ENCODE data around the gene KCTD15.

DNA sequence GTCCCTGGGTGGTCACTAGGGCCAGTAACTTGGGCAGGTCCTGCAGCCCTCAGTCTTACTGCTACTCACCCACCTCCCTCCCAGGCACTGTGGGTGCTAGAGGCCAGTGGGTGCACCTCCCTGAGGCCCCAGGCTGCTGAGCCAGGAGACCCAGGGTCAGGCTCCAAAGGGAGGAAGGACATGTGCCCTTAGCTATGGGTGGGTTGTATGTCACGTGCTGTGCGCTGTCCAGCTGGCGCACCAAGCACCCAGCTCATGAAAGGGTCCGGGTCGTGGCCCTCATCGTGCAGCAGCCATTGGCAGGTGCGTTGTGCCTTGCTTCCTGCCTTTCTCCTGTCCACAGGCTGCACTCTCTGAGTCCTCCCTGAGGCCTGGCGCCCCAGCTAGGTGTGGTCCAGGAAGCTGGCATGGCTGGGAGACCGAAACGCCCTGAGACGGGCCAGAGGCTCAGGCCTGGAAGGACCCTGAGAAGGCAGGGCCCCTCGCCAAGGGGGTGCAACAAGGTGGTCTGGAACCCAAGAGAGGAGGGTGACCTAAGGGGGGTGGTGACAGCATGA is 47.0 kb upstream of the KCTD15 start:
- TF ChIP-seq CTCF (IDR thresholded peaks at IDR 0.05) (no peak), ZFX (IDR thresholded peaks at IDR 0.05; ENCODE audit: borderline replicate concordance) (no peak)
